ENCODE measurements around the gene CDKAL1.
"Not testable (repeated sequence)": the region's sequence is repeated elsewhere in the genome, so short reads cannot be mapped to it uniquely, and the experiment has no call there.

The CDKAL1 gene

DNA sequence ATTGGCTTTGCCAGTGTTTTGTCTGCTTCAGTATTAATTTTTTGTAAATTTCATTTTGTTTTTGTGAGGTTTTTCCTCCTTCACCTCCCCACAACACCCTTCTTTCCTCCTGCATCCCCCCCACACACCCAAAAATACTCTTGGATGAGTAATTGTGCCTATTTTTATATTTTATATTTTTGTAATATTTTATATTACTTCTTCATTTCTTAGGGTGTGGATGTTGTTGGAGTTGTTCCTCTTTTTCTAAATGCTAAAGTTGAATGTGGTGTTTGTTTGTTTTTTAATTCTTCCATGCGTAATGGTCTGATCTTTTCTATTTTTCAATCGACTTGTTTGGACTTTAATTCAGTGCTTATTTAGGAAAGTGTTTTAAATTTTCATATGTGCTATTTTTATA lies 638.8 kb downstream of the CDKAL1 start:
- no peak for DNase-seq (ENCODE audit: low spot score)

GRCh38 chr6:21173678-21174077 lies 639.4 kb downstream of the CDKAL1 start:
- DNase-seq (ENCODE audit: low spot score) = no peak

DNA sequence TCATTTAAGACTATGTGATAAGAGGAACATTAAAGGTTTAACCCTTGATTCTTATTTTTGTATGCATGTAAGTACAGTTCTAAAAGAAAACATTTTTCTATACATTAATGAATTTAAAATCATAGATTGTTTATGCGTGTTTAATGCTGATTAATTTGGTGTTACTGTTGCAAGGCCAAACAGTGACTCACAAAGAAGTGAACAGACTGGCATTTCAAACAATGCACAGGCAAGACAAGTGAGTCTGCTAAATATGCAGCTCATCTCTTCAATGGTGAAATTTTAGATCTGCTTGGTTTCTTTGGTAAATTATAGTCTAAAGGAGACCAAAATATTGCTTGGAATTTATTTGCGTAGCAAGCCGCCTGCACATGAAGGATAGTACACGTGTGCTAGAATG lies 641.9 kb downstream of the CDKAL1 start:
- DNase-seq (ENCODE audit: low spot score) = no peak

DNA sequence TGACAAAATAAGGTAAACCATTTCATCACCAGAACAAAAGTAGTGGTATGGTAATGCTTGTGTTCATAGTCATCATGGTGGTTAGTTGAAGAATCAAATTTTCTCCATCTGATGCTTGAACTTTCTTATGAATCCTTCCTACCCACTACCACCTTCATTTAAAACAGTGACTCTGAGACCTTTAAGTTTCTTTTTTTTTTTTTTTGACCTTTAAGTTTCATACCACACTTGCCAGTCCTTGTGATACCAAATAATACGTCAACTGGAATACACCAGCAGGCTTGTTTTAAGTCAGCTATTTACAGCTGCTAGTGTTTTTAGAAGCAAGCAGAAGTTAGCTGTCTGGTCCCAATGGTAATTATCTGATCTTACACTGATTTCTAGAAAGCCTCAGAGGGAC lies 645.9 kb downstream of the CDKAL1 start:
- no peak for DNase-seq (ENCODE audit: low spot score)

- DNase-seq (ENCODE audit: low spot score) = no peak
Observed at GRCh38 chr6:21180800-21181337, 646.6 kb downstream of the CDKAL1 start.

GRCh38 chr6:21181866-21182265 lies 647.6 kb downstream of the CDKAL1 start:
- no peak for DNase-seq (ENCODE audit: low spot score)

DNA sequence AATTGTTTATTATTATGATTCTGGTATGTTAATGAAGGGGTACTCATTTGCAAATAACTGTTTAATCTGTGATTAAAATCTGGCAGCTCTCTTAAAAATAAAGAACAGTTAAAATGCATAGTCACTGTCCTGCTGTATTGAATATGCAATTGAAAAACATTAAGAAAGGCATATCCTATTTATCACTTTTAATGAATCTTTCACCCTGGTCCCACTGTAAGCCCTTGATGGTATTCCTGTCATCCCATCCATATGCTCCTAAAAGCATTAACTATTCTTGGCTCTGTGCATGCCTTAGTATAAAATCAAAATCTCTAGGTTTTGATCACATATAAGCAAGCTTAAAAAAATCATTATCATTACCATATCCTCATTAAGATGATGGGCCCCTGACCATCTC lies 648.3 kb downstream of the CDKAL1 start:
- no peak for DNase-seq (ENCODE audit: low spot score)

DNA sequence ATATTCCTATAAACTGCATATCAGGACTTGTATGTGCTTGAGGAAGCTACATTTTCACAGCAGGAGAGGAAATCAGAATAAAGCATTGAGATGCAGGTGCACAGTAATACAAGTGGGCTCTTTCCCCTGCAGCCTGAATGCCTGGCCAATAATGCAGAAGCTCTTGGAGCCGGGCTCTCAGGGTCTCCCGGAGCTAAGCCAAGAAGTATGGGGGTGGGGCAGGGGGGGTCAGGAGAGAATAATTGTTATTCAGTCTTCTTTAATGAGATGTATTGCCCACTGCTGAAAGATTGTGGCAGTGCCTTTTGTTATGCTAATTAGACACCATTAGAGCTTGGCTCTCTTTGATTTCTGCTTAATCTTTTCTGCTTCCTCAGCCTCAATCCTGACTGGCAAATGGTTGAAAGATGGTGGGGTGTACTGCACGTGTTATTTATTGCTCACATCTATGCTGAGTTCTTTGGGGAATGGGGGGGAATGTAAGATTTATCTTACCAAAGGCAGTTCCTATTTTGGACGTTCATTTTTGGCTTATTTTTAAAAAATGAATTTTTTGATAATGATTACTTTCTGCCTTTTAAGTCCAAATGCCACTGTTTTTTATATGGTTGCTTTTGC lies 651.7 kb downstream of the CDKAL1 start:
- DNase-seq (ENCODE audit: low spot score) = no peak

GRCh38 chr6:21186479-21187055 lies 652.3 kb downstream of the CDKAL1 start:
- DNase-seq (ENCODE audit: low spot score) = no peak

DNA sequence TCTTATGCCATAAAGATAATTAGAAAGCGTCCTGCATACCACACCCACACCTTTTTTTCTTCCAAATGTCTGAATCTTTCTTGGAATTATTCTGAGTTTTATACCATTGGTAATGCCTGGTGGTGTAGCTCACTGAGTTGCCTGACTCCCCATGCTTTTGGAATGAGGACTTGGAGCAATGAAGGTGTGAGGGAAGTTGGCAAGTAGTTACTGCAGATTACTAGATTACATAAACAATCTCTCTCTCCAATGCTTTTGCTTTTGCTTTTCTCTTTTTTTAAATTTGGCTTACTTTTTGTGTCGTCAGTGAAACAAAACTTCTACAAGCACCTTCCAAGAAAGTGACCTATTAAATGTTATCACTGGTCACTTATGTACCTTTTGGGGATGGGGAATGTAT lies 653.2 kb downstream of the CDKAL1 start:
- DNase-seq (ENCODE audit: low spot score) = no peak

GRCh38 chr6:21188505-21189223 lies 654.4 kb downstream of the CDKAL1 start:
- no peak for DNase-seq (ENCODE audit: low spot score)

- DNase-seq (ENCODE audit: low spot score) = no peak
Observed at GRCh38 chr6:21189759-21190158, 655.5 kb downstream of the CDKAL1 start.

DNA sequence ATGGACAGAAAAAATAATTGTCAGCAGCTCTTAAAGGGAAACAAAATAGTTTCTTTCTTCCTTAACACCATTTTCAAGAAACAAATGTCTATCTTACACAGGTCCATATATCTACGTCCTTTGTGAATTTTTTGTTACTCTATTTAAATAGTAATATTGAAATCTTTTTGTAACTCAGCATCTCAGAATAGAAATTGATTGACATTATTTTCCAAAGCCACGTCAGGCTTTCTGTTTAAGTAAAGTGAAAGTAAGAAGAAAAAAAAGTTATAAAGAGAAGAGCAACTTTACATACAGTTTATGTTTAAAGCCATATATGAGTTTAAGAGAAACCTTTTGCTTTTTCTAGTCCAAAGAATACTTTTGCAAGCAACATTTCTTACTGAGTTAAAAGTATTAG lies 656.4 kb downstream of the CDKAL1 start:
- DNase-seq (ENCODE audit: low spot score) = no peak

DNA sequence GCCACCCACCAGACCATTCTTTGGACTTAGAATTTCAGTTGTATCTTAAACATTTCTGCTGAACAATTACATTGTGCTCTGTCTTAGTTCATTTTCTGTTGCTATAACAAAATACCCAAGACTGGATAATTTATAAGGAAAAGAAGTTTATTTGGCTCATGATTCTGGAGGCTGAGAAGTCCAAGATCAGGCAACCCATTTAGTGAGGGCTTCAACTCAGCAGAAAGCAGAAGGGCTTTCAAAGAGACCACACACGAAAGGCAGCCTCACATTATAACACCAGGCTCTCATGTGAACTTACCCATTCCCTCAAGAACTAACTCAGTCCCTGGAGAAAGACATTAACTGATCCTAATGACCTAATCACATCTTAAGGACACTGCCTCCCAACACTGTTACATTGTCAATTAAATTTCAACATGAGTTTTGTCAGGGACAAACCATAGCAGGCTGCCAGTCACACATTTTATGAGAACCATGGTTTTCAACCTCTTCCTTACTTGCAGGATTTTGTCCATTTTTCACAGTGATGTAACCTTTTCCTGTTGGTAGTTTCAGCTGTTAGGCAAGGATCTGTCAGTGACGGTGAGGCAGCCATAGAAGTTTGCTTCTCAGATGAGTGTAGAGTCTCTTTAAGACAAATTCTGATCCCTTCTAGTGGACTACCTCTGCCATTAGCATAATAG lies 659.7 kb downstream of the CDKAL1 start:
- DNase-seq (ENCODE audit: low spot score) = no peak

DNA sequence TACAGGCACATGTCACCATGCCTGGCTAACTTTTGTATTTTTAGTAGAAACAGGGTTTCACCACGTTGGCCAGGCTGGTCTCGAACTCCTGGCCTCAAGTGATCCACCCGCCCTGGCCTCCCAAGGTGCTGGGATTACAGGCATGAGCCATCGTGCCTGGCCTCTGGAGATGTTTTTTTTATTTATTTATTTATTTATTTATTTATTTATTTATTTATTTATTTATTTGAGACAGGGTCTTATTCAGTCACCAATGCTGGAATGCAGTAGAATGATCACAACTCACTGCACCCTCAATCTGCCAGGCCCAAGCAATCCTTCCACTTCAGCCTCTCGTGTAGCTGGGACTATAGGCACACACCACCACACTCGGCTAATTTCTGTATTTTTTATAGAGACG lies 661.0 kb downstream of the CDKAL1 start:
- not testable (repeated sequence) for DNase-seq (ENCODE audit: low spot score)

DNA sequence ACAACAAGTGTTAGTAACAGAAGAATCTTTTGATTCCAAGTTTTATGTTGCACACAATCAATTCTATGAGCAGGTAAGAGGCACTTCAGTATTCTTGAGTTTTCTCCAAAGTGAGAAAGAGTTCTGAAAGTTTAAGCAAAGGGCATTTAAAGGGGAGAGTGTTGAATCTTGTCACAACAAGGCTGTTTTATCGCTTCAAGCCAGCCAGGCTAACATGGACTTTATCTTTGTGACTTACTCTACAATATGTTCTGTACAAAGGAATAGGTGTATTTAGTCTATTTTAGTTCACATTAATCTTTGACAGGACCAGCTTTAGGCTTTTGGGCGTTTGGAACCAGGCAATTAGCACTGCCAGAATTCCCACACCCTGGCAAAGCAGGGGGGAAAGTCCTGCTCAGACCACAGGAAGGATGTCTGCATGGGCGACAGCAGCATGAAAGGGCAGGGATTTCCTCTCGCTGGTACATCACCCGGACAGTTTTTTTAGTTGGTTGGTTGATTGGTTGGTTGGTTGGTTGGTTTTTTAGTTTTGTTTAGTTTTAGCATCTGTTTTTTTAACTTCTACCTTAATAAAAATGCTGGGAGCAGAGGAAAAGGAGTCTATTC lies 663.9 kb downstream of the CDKAL1 start:
- no peak for DNase-seq (ENCODE audit: low spot score)

DNA sequence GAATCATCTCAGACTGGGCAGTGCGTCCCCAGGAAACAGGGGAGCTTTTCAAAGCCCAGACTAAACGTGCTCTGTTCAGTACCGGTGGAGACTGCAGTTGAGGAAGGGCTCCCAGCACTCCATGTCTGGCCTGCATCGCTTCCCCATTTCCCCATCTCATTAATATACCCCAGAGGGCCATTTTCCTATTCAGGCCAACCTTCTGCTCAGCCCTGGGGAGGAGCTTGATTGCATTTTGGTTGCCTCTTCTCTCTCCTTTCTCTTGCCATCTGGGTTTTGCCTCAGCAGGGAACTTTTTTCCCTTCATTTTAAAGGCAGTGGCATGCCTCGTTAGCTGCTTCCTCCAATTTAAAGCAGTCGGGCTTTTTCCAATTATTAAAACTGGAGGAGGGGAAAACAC lies 665.0 kb downstream of the CDKAL1 start:
- DNase-seq (ENCODE audit: low spot score) = no peak

DNA sequence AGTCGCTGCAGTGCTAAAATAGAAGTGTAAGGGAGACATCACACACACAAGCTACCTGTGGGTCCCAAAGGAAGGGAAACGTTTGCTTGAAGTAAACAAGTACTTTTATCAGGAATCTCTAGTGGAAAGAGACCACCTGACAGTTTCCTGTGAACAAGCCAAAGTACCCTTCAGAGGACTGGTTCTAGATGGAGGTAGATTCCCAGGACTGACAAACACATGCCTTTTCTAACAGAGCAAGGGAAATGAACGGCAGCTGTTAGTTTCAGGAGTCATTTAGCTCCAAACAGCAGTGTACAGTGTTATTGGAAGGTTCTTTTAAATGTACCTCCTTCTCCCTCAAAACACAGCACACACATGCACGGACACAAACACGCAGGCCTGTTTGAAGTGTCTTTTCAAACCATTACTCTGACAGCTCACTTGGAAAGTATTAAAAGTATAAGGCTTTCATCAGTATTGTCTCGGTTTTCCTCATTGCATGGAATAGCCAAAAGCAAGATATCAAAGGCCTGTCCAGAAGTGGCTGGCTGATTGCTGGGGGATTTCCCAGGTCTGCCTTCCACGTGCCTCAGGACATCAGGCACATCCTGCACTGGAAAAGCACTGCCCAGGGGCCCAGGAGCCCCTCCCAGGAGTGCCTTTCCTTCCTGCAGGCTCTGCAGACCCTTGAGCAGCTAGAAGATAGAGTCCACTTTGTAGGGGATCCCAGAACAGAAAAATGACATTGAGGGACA lies 666.0 kb downstream of the CDKAL1 start:
- no peak for DNase-seq (ENCODE audit: low spot score)

DNA sequence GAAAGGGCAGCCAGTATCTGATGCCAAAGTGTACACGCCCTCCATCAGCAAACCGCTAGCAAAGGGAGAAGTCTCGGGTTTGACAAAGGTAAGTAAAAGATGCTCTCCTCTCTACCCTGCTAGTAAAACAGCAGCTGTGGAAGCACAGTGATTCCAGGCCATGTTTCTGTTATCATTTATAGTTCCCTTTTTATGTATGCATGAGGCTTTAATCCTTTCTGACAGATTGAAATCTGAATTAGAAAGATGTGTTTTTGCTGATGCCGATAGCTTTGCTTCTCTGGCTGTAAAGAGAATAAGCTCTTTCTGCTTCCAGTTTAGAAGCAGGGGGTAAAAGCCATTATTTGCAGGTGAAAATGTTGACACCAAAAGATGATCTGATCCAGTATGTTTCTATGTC lies 666.9 kb downstream of the CDKAL1 start:
- no peak for DNase-seq (ENCODE audit: low spot score)

DNA sequence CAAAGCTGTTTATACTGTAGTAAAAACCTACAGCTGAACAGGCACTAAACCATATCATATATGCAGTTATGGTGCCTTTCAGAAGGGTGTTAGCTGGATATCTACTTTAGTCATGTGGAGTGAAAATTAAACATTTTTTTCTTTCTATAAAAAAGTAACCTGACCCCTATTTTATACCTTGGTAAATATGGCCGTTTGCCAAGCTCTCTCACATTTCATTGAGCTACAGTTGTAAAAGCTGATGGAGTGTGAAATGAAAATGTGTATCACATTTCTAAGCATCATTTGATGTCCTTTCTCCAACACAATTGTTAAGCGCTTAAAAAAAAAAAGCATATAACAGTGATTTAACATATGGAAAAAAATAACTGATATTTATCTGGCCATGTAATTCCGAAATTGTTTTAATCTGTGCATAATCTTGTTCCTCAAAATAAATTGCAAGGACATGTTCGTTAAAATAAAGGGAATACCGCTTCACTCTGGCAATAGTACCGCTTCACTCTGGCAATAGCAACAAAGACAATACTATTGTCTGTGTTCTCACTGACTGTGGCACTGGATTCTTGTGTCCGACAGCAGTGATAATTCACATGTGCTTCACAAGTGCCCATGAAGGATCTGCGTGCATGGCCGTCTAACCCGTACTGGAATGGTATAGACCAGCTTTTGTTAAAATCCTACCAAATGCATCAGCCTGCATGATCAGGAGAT lies 667.5 kb downstream of the CDKAL1 start:
- DNase-seq (ENCODE audit: low spot score) = no peak

DNA sequence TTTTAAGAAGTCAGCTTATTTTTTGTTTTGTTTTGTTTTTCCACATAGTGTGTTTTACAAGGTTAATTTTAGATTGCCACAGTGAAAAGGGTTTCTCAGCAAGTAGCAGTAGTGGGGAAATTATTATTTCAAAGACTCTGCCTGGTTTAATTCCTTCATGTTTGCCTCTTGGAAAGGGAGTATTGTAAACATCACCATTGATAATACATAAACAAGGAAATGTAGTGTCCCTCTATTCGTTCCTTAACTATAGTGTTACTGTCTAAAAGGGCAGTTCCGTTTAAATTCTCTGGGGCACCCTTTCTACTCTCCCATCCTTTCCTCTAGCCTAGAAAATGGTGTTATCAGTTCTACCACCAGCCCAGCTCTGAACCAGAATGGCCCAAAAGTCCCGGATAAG lies 668.3 kb downstream of the CDKAL1 start:
- no peak for DNase-seq (ENCODE audit: low spot score)
